Measurements from ENCODE around the gene IMPG1. TPM values are rescaled to one million over a fixed set of nuclear protein-coding genes. Genes with fewer than 3 reads are reported as not detected.

Gene IMPG1
- total RNA-seq, 1 experiment from 2014 or later: not detected

DNA sequence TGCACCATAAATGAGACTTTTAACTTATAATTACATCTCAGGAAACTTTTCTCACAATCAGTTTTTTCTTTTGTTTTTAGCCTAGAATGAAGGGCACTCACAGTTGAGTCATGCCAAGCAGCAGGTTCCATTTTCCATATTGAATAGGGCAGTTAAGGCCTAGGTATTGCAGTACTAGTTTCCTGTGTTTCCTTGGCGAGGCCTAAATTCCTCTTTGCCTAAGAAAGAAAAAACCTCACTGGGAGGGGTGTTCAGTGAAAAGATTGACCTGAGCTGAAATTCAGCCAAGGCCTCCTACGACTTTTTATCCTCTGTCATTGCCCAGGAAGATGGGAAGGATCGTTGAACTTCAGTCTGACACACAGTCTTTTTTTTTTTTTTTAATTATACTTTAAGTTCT is 85.5 kb downstream of the IMPG1 start:
- BruUV-seq (replicated peaks): no TSS peak
- Mint-ChIP-seq H3K27ac (ENCODE audit: unreplicated experiment) (no peak overlapping the region), H3K36me3 (ENCODE audit: insufficient read depth, unreplicated experiment) (no peaks in the 10 kb centered on the region), H3K4me1 (ENCODE audit: low read depth, unreplicated experiment) (no peaks in the 10 kb centered on the region), H3K4me3 (ENCODE audit: low read depth, unreplicated experiment) (no peak overlapping the region), H3K27me3 (ENCODE audit: unreplicated experiment) (peaks cover 16% of the 10 kb centered on the region), H3K9me3 (ENCODE audit: low read depth, unreplicated experiment) (no peaks in the 10 kb centered on the region)
- TF ChIP-seq, protein P1, sequence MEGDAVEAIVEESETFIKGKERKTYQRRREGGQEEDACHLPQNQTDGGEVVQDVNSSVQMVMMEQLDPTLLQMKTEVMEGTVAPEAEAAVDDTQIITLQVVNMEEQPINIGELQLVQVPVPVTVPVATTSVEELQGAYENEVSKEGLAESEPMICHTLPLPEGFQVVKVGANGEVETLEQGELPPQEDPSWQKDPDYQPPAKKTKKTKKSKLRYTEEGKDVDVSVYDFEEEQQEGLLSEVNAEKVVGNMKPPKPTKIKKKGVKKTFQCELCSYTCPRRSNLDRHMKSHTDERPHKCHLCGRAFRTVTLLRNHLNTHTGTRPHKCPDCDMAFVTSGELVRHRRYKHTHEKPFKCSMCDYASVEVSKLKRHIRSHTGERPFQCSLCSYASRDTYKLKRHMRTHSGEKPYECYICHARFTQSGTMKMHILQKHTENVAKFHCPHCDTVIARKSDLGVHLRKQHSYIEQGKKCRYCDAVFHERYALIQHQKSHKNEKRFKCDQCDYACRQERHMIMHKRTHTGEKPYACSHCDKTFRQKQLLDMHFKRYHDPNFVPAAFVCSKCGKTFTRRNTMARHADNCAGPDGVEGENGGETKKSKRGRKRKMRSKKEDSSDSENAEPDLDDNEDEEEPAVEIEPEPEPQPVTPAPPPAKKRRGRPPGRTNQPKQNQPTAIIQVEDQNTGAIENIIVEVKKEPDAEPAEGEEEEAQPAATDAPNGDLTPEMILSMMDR (IDR thresholded peaks at IDR 0.05; ENCODE audit: unreplicated experiment): no peak
- no peak for DNase-seq
- CTCF ChIA-PET: no interaction called here
- intact Hi-C loops (cut with micrococcal nuclease; ENCODE audit: unreplicated experiment): no loop called here

DNA sequence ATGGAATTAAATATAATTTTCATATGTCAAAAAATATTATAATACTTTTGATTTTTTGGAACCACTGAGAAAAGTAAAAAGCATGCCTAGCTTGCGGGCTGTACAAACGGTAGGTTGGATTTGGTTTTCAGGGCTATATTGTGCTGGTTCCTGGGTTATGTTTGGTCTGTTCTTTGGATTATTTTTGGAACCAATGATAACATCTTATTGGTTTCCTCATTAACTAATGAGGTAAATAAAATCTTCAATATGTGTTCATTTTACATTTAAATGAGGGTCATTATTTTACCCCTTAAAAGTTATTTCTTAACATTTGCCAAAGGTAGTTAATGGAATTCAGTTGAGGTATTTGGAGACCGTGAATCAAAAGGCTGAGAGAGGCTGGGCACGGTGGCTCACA is 96.6 kb downstream of the IMPG1 start:
- H3K36me3 Mint-ChIP-seq (ENCODE audit: insufficient read depth, unreplicated experiment): no peaks in the 10 kb centered on the region
- no peaks in the 10 kb centered on the region for H3K27me3 Mint-ChIP-seq (ENCODE audit: unreplicated experiment)
- DNase-seq: no peak
- TF ChIP-seq, protein P1 (IDR thresholded peaks at IDR 0.05; ENCODE audit: unreplicated experiment): no peak
- intact Hi-C loops (cut with micrococcal nuclease; ENCODE audit: unreplicated experiment): no loop called here
- no peak overlapping the region for H3K27ac Mint-ChIP-seq (ENCODE audit: unreplicated experiment)
- BruUV-seq (replicated peaks): no TSS peak
- CTCF ChIA-PET: no interaction called here
- no peaks in the 10 kb centered on the region for H3K4me1 Mint-ChIP-seq (ENCODE audit: low read depth, unreplicated experiment)
- no peaks in the 10 kb centered on the region for H3K9me3 Mint-ChIP-seq (ENCODE audit: low read depth, unreplicated experiment)
- H3K4me3 Mint-ChIP-seq (ENCODE audit: low read depth, unreplicated experiment): no peak overlapping the region

DNA sequence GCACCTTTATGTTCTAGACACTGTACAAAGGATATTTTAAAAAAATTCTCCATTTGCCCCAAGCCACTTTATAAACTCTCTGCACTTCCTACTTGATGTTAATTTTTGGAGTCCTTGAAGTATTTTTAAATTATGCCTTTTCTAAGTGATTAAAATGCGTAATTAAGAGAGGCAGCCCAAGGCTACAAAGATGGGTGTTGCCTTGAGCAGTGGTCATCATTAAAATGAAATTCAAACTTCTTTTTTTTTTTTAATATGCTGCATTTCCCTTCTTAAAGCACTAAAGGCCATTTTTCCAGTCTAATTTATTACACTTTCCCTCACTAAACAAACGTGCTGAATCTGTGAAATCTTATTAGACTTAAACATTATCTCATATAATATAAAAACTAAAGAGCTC is 102.4 kb downstream of the IMPG1 start:
- H3K27me3 Mint-ChIP-seq (ENCODE audit: unreplicated experiment): no peaks in the 10 kb centered on the region
- DNase-seq: no peak
- TF ChIP-seq, protein P1 (IDR thresholded peaks at IDR 0.05; ENCODE audit: unreplicated experiment): no peak
- BruUV-seq (replicated peaks): no TSS peak
- no peaks in the 10 kb centered on the region for H3K9me3 Mint-ChIP-seq (ENCODE audit: low read depth, unreplicated experiment)
- H3K36me3 Mint-ChIP-seq (ENCODE audit: insufficient read depth, unreplicated experiment): no peaks in the 10 kb centered on the region
- no peak overlapping the region for H3K27ac Mint-ChIP-seq (ENCODE audit: unreplicated experiment)
- CTCF ChIA-PET: no interaction called here
- no peaks in the 10 kb centered on the region for H3K4me1 Mint-ChIP-seq (ENCODE audit: low read depth, unreplicated experiment)
- intact Hi-C loops (cut with micrococcal nuclease; ENCODE audit: unreplicated experiment): no loop called here
- H3K4me3 Mint-ChIP-seq (ENCODE audit: low read depth, unreplicated experiment): no peak overlapping the region

DNA sequence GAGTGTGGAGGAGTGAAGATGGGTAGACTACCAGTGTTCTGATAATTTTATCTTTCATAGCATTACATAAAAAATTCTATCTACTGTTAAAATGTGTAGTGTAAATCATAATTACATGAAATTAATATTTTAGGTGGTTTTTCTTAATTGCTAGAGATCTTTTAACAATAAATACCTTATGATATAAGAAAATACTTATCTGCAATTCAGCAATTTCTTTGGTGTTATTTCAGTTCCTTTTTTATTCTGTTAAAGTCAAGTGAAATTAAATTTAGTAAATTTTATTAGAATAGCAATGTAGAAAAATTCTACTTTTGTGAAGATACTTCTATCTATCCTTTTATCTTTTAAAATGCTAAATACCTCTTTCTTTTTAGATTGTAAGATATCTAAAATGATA is 104.3 kb downstream of the IMPG1 start:
- no TSS peak for BruUV-seq (replicated peaks)
- Mint-ChIP-seq H3K4me1 (ENCODE audit: low read depth, unreplicated experiment) (no peaks in the 10 kb centered on the region), H3K27me3 (ENCODE audit: unreplicated experiment) (no peaks in the 10 kb centered on the region), H3K4me3 (ENCODE audit: low read depth, unreplicated experiment) (no peak overlapping the region), H3K27ac (ENCODE audit: unreplicated experiment) (no peak overlapping the region), H3K36me3 (ENCODE audit: insufficient read depth, unreplicated experiment) (no peaks in the 10 kb centered on the region), H3K9me3 (ENCODE audit: low read depth, unreplicated experiment) (no peaks in the 10 kb centered on the region)
- DNase-seq: no peak
- CTCF ChIA-PET: no interaction called here
- TF ChIP-seq, protein P1 (IDR thresholded peaks at IDR 0.05; ENCODE audit: unreplicated experiment): no peak
- intact Hi-C loops (cut with micrococcal nuclease; ENCODE audit: unreplicated experiment): no loop called here
